ENCODE measurements around the gene TMEM179. TPM values are rescaled to one million over a fixed set of nuclear protein-coding genes. Genes with fewer than 3 reads are reported as not detected.

The TMEM179 gene
- total RNA-seq, 1 donor = not detected

GRCh38 chr14:104545942-104546501, 58.5 kb downstream of the TMEM179 start:
- no peak for DNase-seq (ENCODE audit: low read depth)
- TF ChIP-seq, protein P1, sequence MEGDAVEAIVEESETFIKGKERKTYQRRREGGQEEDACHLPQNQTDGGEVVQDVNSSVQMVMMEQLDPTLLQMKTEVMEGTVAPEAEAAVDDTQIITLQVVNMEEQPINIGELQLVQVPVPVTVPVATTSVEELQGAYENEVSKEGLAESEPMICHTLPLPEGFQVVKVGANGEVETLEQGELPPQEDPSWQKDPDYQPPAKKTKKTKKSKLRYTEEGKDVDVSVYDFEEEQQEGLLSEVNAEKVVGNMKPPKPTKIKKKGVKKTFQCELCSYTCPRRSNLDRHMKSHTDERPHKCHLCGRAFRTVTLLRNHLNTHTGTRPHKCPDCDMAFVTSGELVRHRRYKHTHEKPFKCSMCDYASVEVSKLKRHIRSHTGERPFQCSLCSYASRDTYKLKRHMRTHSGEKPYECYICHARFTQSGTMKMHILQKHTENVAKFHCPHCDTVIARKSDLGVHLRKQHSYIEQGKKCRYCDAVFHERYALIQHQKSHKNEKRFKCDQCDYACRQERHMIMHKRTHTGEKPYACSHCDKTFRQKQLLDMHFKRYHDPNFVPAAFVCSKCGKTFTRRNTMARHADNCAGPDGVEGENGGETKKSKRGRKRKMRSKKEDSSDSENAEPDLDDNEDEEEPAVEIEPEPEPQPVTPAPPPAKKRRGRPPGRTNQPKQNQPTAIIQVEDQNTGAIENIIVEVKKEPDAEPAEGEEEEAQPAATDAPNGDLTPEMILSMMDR (IDR thresholded peaks at IDR 0.05; ENCODE audit: insufficient read depth, low read length) = no peak
- no peak overlapping the region for H3K4me3 ChIP-seq (ENCODE audit: low read depth, low read length)

DNA sequence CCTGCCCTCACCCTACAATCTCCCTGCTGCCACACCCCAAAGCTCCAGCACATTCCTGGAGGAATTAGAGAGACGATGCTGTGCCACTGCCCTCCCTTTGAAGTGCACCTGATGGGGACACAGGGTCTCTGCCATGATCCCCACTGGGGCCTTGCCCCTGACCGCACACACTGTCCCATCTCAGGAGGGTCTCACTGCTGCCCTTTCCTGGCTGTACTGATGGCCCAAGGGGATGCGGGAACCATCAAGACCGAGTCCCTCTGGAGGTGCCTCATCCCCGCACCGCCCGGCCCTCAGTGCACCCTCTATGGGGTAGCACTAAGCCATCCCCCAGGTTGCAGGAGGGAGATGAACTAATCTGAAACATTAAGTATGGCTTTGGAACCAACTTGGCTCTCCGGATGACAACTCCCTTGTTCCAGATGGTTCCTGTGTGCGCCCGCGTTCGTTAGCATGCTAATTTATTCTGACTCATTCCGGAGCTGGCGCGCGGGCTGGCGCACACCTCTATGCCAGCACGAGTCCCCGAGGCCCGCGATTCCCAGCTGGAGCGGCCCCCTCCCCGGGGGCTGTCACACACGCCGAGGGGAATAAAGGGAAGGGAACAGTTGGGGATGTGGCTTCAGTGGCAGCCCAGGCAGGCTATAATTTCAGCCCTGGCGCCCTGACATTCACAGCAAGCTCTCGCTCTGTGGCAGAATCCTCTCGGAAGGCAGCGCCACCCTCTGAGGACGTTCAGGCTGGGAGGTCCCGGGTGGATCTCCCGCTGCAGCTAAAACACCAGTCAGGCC, 59.2 kb downstream of the TMEM179 start:
- no peak for DNase-seq (ENCODE audit: low read depth)
- TF ChIP-seq, protein P1 (IDR thresholded peaks at IDR 0.05; ENCODE audit: insufficient read depth, low read length) = no peak

DNA sequence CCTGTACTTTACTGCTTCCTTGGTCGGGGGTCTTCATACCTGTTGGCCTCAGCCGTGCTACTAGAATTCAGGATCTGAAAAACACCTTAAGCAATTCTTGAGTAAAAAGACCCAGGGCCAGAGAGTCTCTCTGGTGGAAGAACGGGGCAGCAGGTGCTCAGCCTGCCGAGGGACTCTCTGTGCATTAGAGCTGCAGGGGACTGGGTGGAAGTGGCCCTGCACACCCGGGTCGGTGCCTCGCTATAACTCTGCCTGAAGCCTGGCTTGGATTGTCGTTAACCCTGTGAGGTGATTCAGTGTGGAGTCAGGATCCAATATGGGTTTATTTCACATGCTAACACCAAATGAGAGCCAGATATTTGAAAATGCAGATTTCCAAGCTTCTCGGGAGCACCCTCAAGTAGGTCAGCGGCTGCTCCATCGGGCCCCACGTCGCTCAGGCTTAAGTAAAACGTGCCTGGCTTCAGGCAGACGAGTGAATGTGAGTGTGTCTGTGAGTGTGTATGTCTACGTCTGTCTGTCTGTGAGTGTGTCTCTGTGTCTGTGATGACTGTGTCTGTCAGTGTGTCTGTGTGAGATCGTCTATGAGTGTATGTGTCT, 60.1 kb downstream of the TMEM179 start:
- DNase-seq (ENCODE audit: low read depth) = no peak
- TF ChIP-seq, protein P1 (IDR thresholded peaks at IDR 0.05; ENCODE audit: insufficient read depth, low read length) = no peak
- H3K4me3 ChIP-seq (ENCODE audit: low read depth, low read length) = no peak overlapping the region

More for the DNA sequence above, 59.2 kb downstream of the TMEM179 start:
- H3K4me3 ChIP-seq (ENCODE audit: low read depth, low read length) = no peak overlapping the region

DNA sequence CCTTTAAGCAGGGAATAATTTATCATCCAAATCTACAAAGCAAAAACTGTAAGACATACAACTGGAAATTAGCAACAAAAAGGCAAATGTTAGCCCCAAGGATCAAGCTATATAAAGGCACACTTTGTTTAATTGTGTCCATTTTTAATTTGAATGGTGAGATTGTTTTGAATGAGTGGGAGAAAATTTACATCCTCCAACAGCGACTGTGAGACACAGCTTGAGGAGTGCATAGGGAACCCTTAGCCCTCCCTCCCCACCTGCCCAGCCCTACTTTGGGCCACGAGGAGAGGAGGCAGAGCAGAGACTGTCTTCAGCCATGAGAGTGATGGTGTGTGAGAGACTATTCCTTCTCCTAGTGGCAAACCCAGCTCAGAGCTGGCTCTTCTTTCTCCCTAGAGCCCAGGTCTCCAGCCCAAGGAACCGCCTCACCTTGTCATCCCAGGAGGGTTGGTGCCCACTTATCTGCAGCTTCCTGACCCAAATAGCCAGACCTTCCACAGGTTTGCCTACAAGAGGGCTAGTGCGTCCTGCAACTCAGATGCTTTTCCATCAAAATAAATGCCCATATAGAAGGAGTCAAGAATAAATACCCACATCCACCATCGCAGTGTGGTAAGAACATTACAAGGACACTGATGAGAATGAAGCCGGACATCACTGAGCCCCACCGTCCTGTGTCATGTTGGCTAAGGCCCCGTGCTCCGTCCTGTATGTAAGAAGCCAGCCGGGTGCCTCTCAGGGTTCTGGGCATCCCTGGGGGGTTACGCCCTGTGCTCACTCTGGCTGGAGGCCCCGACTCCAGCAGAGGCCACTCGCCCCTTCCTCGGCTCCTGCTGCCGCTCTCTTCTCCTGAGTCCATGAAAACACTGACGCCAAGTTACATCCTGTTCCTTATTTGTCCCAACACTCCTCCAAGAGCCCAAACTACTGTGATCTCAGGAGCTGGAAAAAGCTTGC, 61.4 kb downstream of the TMEM179 start:
- no peak overlapping the region for H3K4me3 ChIP-seq (ENCODE audit: low read depth, low read length)
- DNase-seq (ENCODE audit: low read depth) = no peak
- TF ChIP-seq, protein P1 (IDR thresholded peaks at IDR 0.05; ENCODE audit: insufficient read depth, low read length) = no peak

- DNase-seq (ENCODE audit: low read depth) = no peak
- TF ChIP-seq, protein P1 (IDR thresholded peaks at IDR 0.05; ENCODE audit: insufficient read depth, low read length) = no peak
- no peak overlapping the region for H3K4me3 ChIP-seq (ENCODE audit: low read depth, low read length)
Measured at GRCh38 chr14:104541905-104542465, 62.6 kb downstream of the TMEM179 start.

Other genes starting within 250 kb of the TMEM179 start
- gene C14orf180, start 25.0 kb downstream of the TMEM179 start, total RNA-seq (ENCODE audit: low replicate concordance) = not detected in 2 replicates
- gene INF2, start 84.8 kb upstream of the TMEM179 start, total RNA-seq (ENCODE audit: low replicate concordance) = 38.3 and 64.0 TPM in 2 replicates
- 0.65 and 4.8 TPM in 2 replicates for gene ADSS1, start 119.5 kb upstream of the TMEM179 start, total RNA-seq (ENCODE audit: low replicate concordance)
- 79.4 and 87.3 TPM in 2 replicates for gene SIVA1, start 148.4 kb upstream of the TMEM179 start, total RNA-seq (ENCODE audit: low replicate concordance)
- 93.1 and 127 TPM in 2 replicates for gene AKT1, start 191.0 kb upstream of the TMEM179 start, total RNA-seq (ENCODE audit: low replicate concordance)
- gene ZBTB42, start 196.3 kb upstream of the TMEM179 start, total RNA-seq (ENCODE audit: low replicate concordance) = 2.5 and 5.0 TPM in 2 replicates

Measured in fibroblast of the aortic adventitia (primary cell).